ENCODE results near the gene TAF7.

- TF ChIP-seq CTCF (conservative IDR thresholded peaks at IDR 0.05 in 1 of 2, IDR thresholded peaks at IDR 0.05 in 1 of 2; ENCODE audit: low read depth in 1 of 2, low read length in 2 of 2) (no peak), EZH2 (IDR thresholded peaks at IDR 0.05; ENCODE audit: low read length, missing control alignments) (no peak)
Observed at GRCh38 chr5:141272906-141273305, 47.7 kb downstream of the TAF7 start.

All from fibroblast of lung (primary cell).